Right ventricle myocardium superior (tissue), 1 donor: ENCODE results near the gene CDH15. TPM values are rescaled to one million over a fixed set of nuclear protein-coding genes. Genes with fewer than 3 reads are reported as not detected.
A peak's percentile ranks its signal among the peaks of the same experiment; 100 is the strongest.

Experiments used
- ATAC-seq: fragments of 200-7000 bp; cut with Tn5 transposase; one replicate; pipeline ENCODE4 v1.9.1; 2020; ENCODE audit warnings: mild to moderate bottlenecking; ENCODE audit not compliant: poor library complexity
- DNase-seq: peaks from one replicate; pipeline ENCODE4 v3.0.0-alpha.2; 2020
- intact Hi-C: fragments of 100-400 bp; cut with DNase I; formaldehyde crosslinking; loops from one replicate; pipeline ENCODE4 v1.11.2; 2022
- long read RNA-seq: library from polyadenylated mRNA; unstranded; transcript quantifications from one replicate; pipeline ENCODE4 v2.0.0, GENCODE V29; 2021
- total RNA-seq: library from RNA; stranded (reverse); fragmentation: NEBNext Ultra II Directional; extraction: Animal tissue kit (Norgen Biotek cat#: 25700); gene quantifications from one replicate; pipeline ENCODE4 v1.2.1, GENCODE V29; 2021
- donor health status: DM: no; HTN: yes; CAD: no; lungs with severe emphysema.

Gene CDH15
- not detected for total RNA-seq
- long read RNA-seq: 0 reads

- peak; percentile 95 for ATAC-seq
- peak; percentile 93 for DNase-seq
- intact Hi-C loops: no loop called here
These were observed at the start of gene CDH15 for GRCh38 chr16:89171216-89172170. TSS of gene CDH15 (plus strand) at chr16:89171748. CDS start at chr16:89171832, 84 bp downstream.

- no peak for ATAC-seq
- peak; percentile 27 for DNase-seq
- intact Hi-C loops: no loop called here
These were observed 49.2 kb upstream of the CDH15 start for GRCh38 chr16:89122322-89122851.

GRCh38 chr16:89123001-89123830 lies 48.3 kb upstream of the CDH15 start:
- intact Hi-C loops: no loop called here
- ATAC-seq (no peak), DNase-seq (peak; percentile 12)

GRCh38 chr16:89123831-89124100 lies 47.8 kb upstream of the CDH15 start:
- ATAC-seq (no peak), DNase-seq (peak; percentile 22)
- intact Hi-C loops: no loop called here

- no peak for DNase-seq
- intact Hi-C loops: no loop called here
- no peak for ATAC-seq
These were observed 42.2 kb upstream of the CDH15 start for GRCh38 chr16:89129378-89129777.

GRCh38 chr16:89130448-89130847 lies 41.1 kb upstream of the CDH15 start:
- DNase-seq: no peak
- no peak for ATAC-seq
- intact Hi-C loops: no loop called here

GRCh38 chr16:89131783-89132182 lies 39.8 kb upstream of the CDH15 start:
- ATAC-seq (no peak), DNase-seq (peak; percentile 19)

GRCh38 chr16:89132194-89133005 lies 39.1 kb upstream of the CDH15 start:
- intact Hi-C loops: no loop called here
- ATAC-seq: no peak
- peak; percentile 29 for DNase-seq

More at GRCh38 chr16:89131783-89132182, 39.8 kb upstream of the CDH15 start:
- intact Hi-C loops: no loop called here

- no peak for ATAC-seq
- intact Hi-C loops: no loop called here
These were observed 38.0 kb upstream of the CDH15 start for GRCh38 chr16:89133457-89134127.

GRCh38 chr16:89134269-89134668 lies 37.3 kb upstream of the CDH15 start:
- DNase-seq (no peak), ATAC-seq (no peak)
- intact Hi-C loops: no loop called here

More at GRCh38 chr16:89133457-89134127, 38.0 kb upstream of the CDH15 start:
- peak; percentile 33 for DNase-seq

GRCh38 chr16:89135166-89135565 lies 36.4 kb upstream of the CDH15 start:
- intact Hi-C loops: no loop called here
- peak; percentile 32 for DNase-seq
- no peak for ATAC-seq

GRCh38 chr16:89135971-89136765 lies 35.4 kb upstream of the CDH15 start:
- no peak for DNase-seq
- ATAC-seq: no peak
- intact Hi-C loops: no loop called here

GRCh38 chr16:89136931-89137330 lies 34.6 kb upstream of the CDH15 start:
- intact Hi-C loops: no loop called here
- no peak for ATAC-seq

GRCh38 chr16:89137666-89138512 lies 33.7 kb upstream of the CDH15 start:
- peak; percentile 22 for DNase-seq
- intact Hi-C loops: no loop called here
- ATAC-seq: no peak

More at GRCh38 chr16:89136931-89137330, 34.6 kb upstream of the CDH15 start:
- DNase-seq: no peak

GRCh38 chr16:89138513-89138795 lies 33.1 kb upstream of the CDH15 start:
- DNase-seq: peak; percentile 23
- ATAC-seq: no peak
- intact Hi-C loops: no loop called here

- ATAC-seq: no peak
- intact Hi-C loops: no loop called here
- peak; percentile 30 for DNase-seq
These were observed 32.6 kb upstream of the CDH15 start for GRCh38 chr16:89138843-89139520.
